Lower leg skin (tissue), 3 donors: ENCODE results near the gene KRTAP1-1.

ENCODE experiments used
- CTCF ChIP-seq, 3 donors: fragments of 450-650 bp; IDR thresholded peaks; one replicate each; pipeline ENCODE4 v1.5.1; 2016; ENCODE audit warnings: antibody characterized with exemption in 3 of 3, mild to moderate bottlenecking in 3 of 3, moderate library complexity in 2 of 3
- POLR2A ChIP-seq, 2 donors: fragments of 450-650 bp; IDR thresholded peaks; one replicate each; pipeline ENCODE4 v1.6.1; 2016 to 2017; ENCODE audit warnings: antibody characterized with exemption in 2 of 2, mild to moderate bottlenecking in 1 of 2, moderate library complexity in 1 of 2

DNA sequence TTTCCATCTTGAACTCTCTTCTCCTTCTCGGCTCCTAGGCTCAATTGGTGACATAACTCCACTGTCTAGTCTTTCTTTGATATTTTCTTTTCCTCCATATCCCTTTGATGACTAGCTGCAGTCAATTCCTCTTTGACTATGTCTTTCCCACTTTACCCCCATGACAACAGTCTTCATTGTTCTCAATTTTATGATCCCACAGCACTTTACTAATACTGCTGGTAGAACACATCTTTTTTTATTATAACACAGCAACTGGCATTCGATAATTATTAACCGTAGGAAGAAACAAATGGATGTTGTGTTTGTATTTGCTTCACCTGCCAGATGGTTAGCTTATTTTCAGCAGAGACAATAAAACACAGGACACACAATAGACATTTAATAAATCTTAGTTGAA, 48.6 kb downstream of the KRTAP1-1 start:
- TF ChIP-seq CTCF (IDR thresholded peaks at IDR 0.05) (no peak), POLR2A (IDR thresholded peaks at IDR 0.05) (no peak)
